IMR-90 (cell line): ENCODE measurements around the gene HARS1. TPM values are rescaled to one million over a fixed set of nuclear protein-coding genes. Genes with fewer than 3 reads are reported as not detected.

ENCODE experiments used
- ATAC-seq: fragments of 200-7000 bp; cut with Tn5 transposase; 2 replicates; pipeline ENCODE4 v1.9.1; 2020; ENCODE audit warnings: low read depth, mild to moderate bottlenecking, moderate library complexity
- BruUV-seq: library from RNA; stranded (reverse); fragments of 400-500 nt; replicated peaks from 2 replicates; lab custom pipeline; 2021; lab: Mats Ljungman, UMichigan
- CTCF ChIA-PET: fragments of 300-600 bp; formaldehyde crosslinking; extraction: SDS; loops from one replicate; lab custom pipeline; 2021; ENCODE audit warnings: antibody characterized with exemption; lab: Yijun Ruan, JAX
- POLR2A ChIA-PET: fragments of 300-600 bp; sonication (Branson Sonifier 250); formaldehyde crosslinking; loops from one replicate; lab custom pipeline; 2022; ENCODE audit warnings: antibody characterized with exemption; ENCODE audit not compliant: unreplicated experiment; lab: Charles Lee
- DNase-seq: peaks from one replicate; pipeline ENCODE4 v3.0.0; 2013
- H2AFZ ChIP-seq: replicated peaks from 2 replicates; pipeline ENCODE3; 2013; ENCODE audit warnings: low read length, mild to moderate bottlenecking; ENCODE audit not compliant: poor library complexity
- H2AK5ac ChIP-seq: 2 replicates; pipeline ENCODE4 v1.6.1; 2013; ENCODE audit warnings: low read depth, low read length, inconsistent platforms
- H2AK9ac ChIP-seq: replicated peaks from 2 replicates; pipeline ENCODE3; 2013; ENCODE audit warnings: mild to moderate bottlenecking, low read depth, low read length, moderate library complexity; ENCODE audit not compliant: poor library complexity
- H2BK120ac ChIP-seq: 2 replicates; pipeline ENCODE4 v1.6.1; 2013; ENCODE audit warnings: low read depth, low read length, inconsistent platforms
- H2BK15ac ChIP-seq: 3 replicates; pipeline ENCODE4 v1.6.1; 2013; ENCODE audit warnings: low read depth, low read length, inconsistent platforms
- H2BK20ac ChIP-seq: 2 replicates; pipeline ENCODE4 v1.6.1; 2013; ENCODE audit warnings: low read depth, mild to moderate bottlenecking, inconsistent platforms, low read length, moderate library complexity
- H2BK5ac ChIP-seq: 2 replicates; pipeline ENCODE4 v1.6.1; 2013; ENCODE audit warnings: mild to moderate bottlenecking, low read depth, low read length, inconsistent platforms; ENCODE audit not compliant: poor library complexity, severe bottlenecking
- H3K14ac ChIP-seq: replicated peaks from 2 replicates; pipeline ENCODE4 v1.6.1; 2013; ENCODE audit warnings: low read depth, low read length, inconsistent platforms
- H3K18ac ChIP-seq: 2 replicates; pipeline ENCODE4 v1.6.1; 2013; ENCODE audit warnings: low read depth, low read length, control low read depth
- H3K23ac ChIP-seq: 2 replicates; pipeline ENCODE4 v1.6.1; 2013; ENCODE audit warnings: low read depth, low read length, inconsistent platforms
- H3K27ac ChIP-seq: 2 replicates; pipeline ENCODE4 v1.5.1; 2013; ENCODE audit warnings: mild to moderate bottlenecking, control low read depth, low read length; ENCODE audit not compliant: insufficient read depth
- H3K27me3 ChIP-seq: 2 replicates; pipeline ENCODE4 v1.6.1; 2013; ENCODE audit warnings: low read length; ENCODE audit not compliant: control insufficient read depth, insufficient read depth
- H3K36me3 ChIP-seq: 2 replicates; pipeline ENCODE4 v1.6.1; 2013; ENCODE audit warnings: low read length, mixed read lengths; ENCODE audit not compliant: control insufficient read depth, insufficient read depth
- H3K4ac ChIP-seq: 2 replicates; pipeline ENCODE4 v1.6.1; 2013; ENCODE audit warnings: low read depth, low read length, inconsistent platforms
- H3K4me1 ChIP-seq: 2 replicates; pipeline ENCODE4 v1.6.1; 2013; ENCODE audit warnings: low read length, mixed read lengths; ENCODE audit not compliant: control insufficient read depth, insufficient read depth
- H3K4me2 ChIP-seq: 2 replicates; pipeline ENCODE4 v1.6.1; 2013; ENCODE audit warnings: low read depth, mild to moderate bottlenecking, control low read depth, low read length, moderate library complexity
- H3K4me3 ChIP-seq: 2 replicates; pipeline ENCODE4 v1.5.1; 2013; ENCODE audit warnings: low read depth, mild to moderate bottlenecking, control low read depth, low read length, moderate library complexity; ENCODE audit not compliant: insufficient read depth
- H3K56ac ChIP-seq: 2 replicates; pipeline ENCODE4 v1.6.1; 2013; ENCODE audit warnings: low read length, inconsistent platforms; ENCODE audit not compliant: insufficient read depth; ENCODE audit errors: extremely low read depth
- H3K79me1 ChIP-seq, 2 experiments: 2 replicates each; pipeline ENCODE4 v1.6.1; 2013; ENCODE audit warnings: low read length in 2 of 2, inconsistent platforms in 1 of 2, low read depth in 1 of 2
- H3K9ac ChIP-seq: 2 replicates; pipeline ENCODE4 v1.6.1; 2013; ENCODE audit warnings: low read depth, low read length, control low read depth
- H3K9me1 ChIP-seq: 2 replicates; pipeline ENCODE4 v1.6.1; 2013; ENCODE audit warnings: low read length, inconsistent platforms; ENCODE audit not compliant: insufficient read depth
- H3K9me3 ChIP-seq: 2 replicates; pipeline ENCODE4 v1.6.1; 2013; ENCODE audit warnings: low read length; ENCODE audit not compliant: control insufficient read depth, insufficient read depth
- H4K20me1 ChIP-seq: 2 replicates; pipeline ENCODE4 v1.6.1; 2013; ENCODE audit warnings: low read length, inconsistent platforms; ENCODE audit not compliant: insufficient read depth
- H4K5ac ChIP-seq: 2 replicates; pipeline ENCODE4 v1.6.1; 2013; ENCODE audit warnings: mild to moderate bottlenecking, low read depth, low read length, control low read depth
- H4K8ac ChIP-seq, 2 experiments: 2 replicates each; pipeline ENCODE4 v1.6.1; 2013; ENCODE audit warnings: low read depth in 2 of 2, low read length in 2 of 2, control low read depth in 1 of 2, inconsistent platforms in 1 of 2
- H4K91ac ChIP-seq: 2 replicates; pipeline ENCODE4 v1.6.1; 2013; ENCODE audit warnings: low read depth, low read length, inconsistent platforms; ENCODE audit not compliant: insufficient read depth
- BHLHE40 ChIP-seq: fragments of 150-350 bp; IDR thresholded peaks from 2 replicates; pipeline ENCODE4 v1.6.1; 2016; ENCODE audit warnings: mild to moderate bottlenecking, low read depth, low read length
- CEBPB ChIP-seq: IDR thresholded peaks from 2 replicates; pipeline ENCODE4 v1.6.1; 2012; ENCODE audit warnings: low read depth, low read length, improper control_type of control experiment
- CHD1 ChIP-seq: IDR thresholded peaks from 2 replicates; pipeline ENCODE4 v1.6.1; 2012; ENCODE audit warnings: low read depth, low read length, improper control_type of control experiment
- FOS ChIP-seq: fragments of 150-350 bp; IDR thresholded peaks from 2 replicates; pipeline ENCODE4 v1.6.1; 2016; ENCODE audit warnings: low read depth, low read length
- MAFK ChIP-seq: IDR thresholded peaks from 2 replicates; pipeline ENCODE4 v1.6.1; 2012; ENCODE audit warnings: low read depth, low read length, improper control_type of control experiment
- MAZ ChIP-seq: IDR thresholded peaks from 2 replicates; pipeline ENCODE4 v1.6.1; 2012; ENCODE audit warnings: low read depth, mild to moderate bottlenecking, low read length, improper control_type of control experiment, moderate library complexity, borderline replicate concordance
- MXI1 ChIP-seq: IDR thresholded peaks from 2 replicates; pipeline ENCODE4 v1.6.1; 2012; ENCODE audit warnings: low read depth, mild to moderate bottlenecking, low read length, moderate library complexity, borderline replicate concordance
- NFE2L2 ChIP-seq: fragments of 150-350 bp; IDR thresholded peaks from 2 replicates; pipeline ENCODE4 v1.6.1; 2016; ENCODE audit warnings: low read depth, mild to moderate bottlenecking, low read length
- POLR2A ChIP-seq: IDR thresholded peaks from 2 replicates; pipeline ENCODE4 v1.6.1; 2012; ENCODE audit warnings: mild to moderate bottlenecking, low read depth, low read length
- RAD21 ChIP-seq: IDR thresholded peaks from 2 replicates; pipeline ENCODE4 v1.6.1; 2012; ENCODE audit warnings: low read length, improper control_type of control experiment
- RCOR1 ChIP-seq: IDR thresholded peaks from 2 replicates; pipeline ENCODE4 v1.6.1; 2012; ENCODE audit warnings: mild to moderate bottlenecking, low read length, improper control_type of control experiment; ENCODE audit not compliant: insufficient replicate concordance
- RFX5 ChIP-seq: IDR thresholded peaks from 2 replicates; pipeline ENCODE4 v1.8.0; 2012; ENCODE audit warnings: low read depth, mild to moderate bottlenecking, low read length, moderate library complexity
- SMC3 ChIP-seq: fragments of 150-350 bp; IDR thresholded peaks from 2 replicates; pipeline ENCODE4 v1.6.1; 2016; ENCODE audit warnings: low read depth, mild to moderate bottlenecking, antibody characterized with exemption, low read length, moderate library complexity
- WGBS, 2 experiments: methylation state at CpG; one replicate each; pipeline versions ENCODE4 v1.1.5 to v1.1.7; 2013; ENCODE audit warnings: missing lambda C conversion rate in 2 of 2; ENCODE audit not compliant: insufficient read length in 1 of 2; ENCODE audit errors: extremely low coverage in 2 of 2; 5-methylcytosine and 5-hydroxymethylcytosine counted together
- dilution Hi-C: fragments of 300-500 bp; cut with HindIII; formaldehyde crosslinking; loops from one replicate; pipeline ENCODE4 v1.14.3; 2018; ENCODE audit warnings: low sequenced_read_pairs; ENCODE audit not compliant: unreplicated experiment
- in situ Hi-C: fragments of 300-500 bp; cut with MboI; formaldehyde crosslinking; loops from 3 replicates; pipeline ENCODE4 v1.14.3; 2019; ENCODE audit warnings: low sequenced_read_pairs, inconsistent platforms, mixed read lengths
- intact Hi-C: fragments of 100-400 bp; cut with micrococcal nuclease; formaldehyde crosslinking; loops from 2 replicates; pipeline ENCODE4 v1.10.0; 2022
- polyA plus RNA-seq, 3 experiments: library from polyadenylated mRNA; depleted of rRNA; stranded (reverse); fragments of >200 nt; gene quantifications; 2 replicates each; pipeline ENCODE4 v1.2.3, GENCODE V29; 2012; ENCODE audit warnings: low replicate concordance in 1 of 3
- total RNA-seq: library from RNA; depleted of rRNA; stranded (reverse); fragments of >200 nt; gene quantifications from 2 replicates; pipeline ENCODE4 v1.2.3, GENCODE V29; 2012
- TF ChIP-seq, protein P1 (sequence below): conservative IDR thresholded peaks from 2 replicates; pipeline ENCODE4 v1.5.1; 2012; ENCODE audit warnings: mild to moderate bottlenecking, low read depth, low read length, improper control_type of control experiment
- TF ChIP-seq, protein P2 (sequence below): fragments of 150-350 bp; IDR thresholded peaks from 2 replicates; pipeline ENCODE4 v1.6.1; 2017; ENCODE audit warnings: mild to moderate bottlenecking, antibody characterized with exemption, low read length, low read depth
- TF ChIP-seq, protein P3 (sequence below): fragments of 150-350 bp; IDR thresholded peaks from 2 replicates; pipeline ENCODE4 v1.6.1; 2016; ENCODE audit warnings: low read depth, mild to moderate bottlenecking, low read length, moderate library complexity, borderline replicate concordance

Gene HARS1
- total and polyA plus RNA-seq, 2 of the 4 experiments (the other 2 are of a cell fraction) = 97.6 to 141 TPM

DNA sequence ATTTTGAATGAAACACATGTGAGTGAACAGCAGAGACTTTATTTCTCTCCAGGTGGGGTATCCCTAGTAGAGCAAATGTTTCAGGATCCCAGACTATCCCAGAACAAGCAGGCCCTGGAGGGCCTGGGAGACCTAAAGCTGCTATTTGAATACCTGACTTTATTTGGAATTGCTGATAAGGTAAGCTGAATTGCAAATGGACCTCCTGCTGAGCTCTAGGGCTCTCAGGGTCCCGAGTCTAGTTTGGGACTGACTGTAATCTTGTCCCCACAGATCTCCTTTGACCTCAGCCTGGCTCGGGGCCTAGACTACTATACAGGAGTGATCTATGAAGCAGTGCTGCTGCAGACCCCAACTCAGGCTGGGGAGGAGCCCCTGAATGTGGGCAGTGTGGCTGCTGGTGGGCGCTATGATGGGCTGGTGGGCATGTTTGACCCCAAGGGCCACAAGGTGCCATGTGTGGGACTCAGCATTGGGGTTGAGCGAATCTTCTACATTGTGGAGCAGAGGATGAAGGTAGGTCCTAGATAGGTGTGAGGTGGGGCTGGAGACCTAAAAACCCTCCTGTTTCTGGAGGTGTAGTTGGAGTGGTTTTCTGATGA lies 5.8 kb upstream of the HARS1 start:
- ChIA-PET POLR2A (no interaction called here), CTCF (no interaction called here)
- H3K56ac ChIP-seq = no peak overlapping the region
- H3K23ac ChIP-seq = no peak overlapping the region
- intact Hi-C loops (loop anchor here (10.0 kb wide), 1 partner anchor 452 kb away; no protein-coding TSS in a partner anchor), in situ Hi-C loops (loop anchor here (25.0 kb wide), 1 partner anchor 890 kb away; no protein-coding TSS in a partner anchor), dilution Hi-C loops (no loop called here)
- no peak overlapping the region for H3K14ac ChIP-seq
- no peak overlapping the region for H3K4me3 ChIP-seq
- no peak overlapping the region for H4K5ac ChIP-seq
- WGBS, 2 experiments = no CpG with 5 or more reads among the region's 4 CpGs
- no peak overlapping the region for H3K27ac ChIP-seq
- no peak overlapping the region for H2AK5ac ChIP-seq
- peaks cover 38 to 47% of the 10 kb centered on the region in 2 experiments for H3K79me1 ChIP-seq
- H3K18ac ChIP-seq = no peak overlapping the region
- H3K4ac ChIP-seq = no peak overlapping the region
- H2BK5ac ChIP-seq = no peak overlapping the region
- H3K9me3 ChIP-seq = no peaks in the 10 kb centered on the region
- no peak overlapping the region for H3K4me2 ChIP-seq
- DNase-seq (no peak), ATAC-seq (no peak)
- H2AK9ac ChIP-seq = no peak overlapping the region
- H3K4me1 ChIP-seq = peaks cover 3% of the 10 kb centered on the region; the same call in 1 of the 2 replicates
- BruUV-seq = no TSS peak
- no peak overlapping the region for H2BK20ac ChIP-seq
- H3K9me1 ChIP-seq = 0 out of 2 replicates have a peak, but pooled peaks cover 3% of the 10 kb centered on the region
- no peak for TF ChIP-seq MAFK
- TF ChIP-seq RAD21 = no peak
- no peak for TF ChIP-seq NFE2L2
- no peak for TF ChIP-seq RCOR1
- TF ChIP-seq, protein P1, sequence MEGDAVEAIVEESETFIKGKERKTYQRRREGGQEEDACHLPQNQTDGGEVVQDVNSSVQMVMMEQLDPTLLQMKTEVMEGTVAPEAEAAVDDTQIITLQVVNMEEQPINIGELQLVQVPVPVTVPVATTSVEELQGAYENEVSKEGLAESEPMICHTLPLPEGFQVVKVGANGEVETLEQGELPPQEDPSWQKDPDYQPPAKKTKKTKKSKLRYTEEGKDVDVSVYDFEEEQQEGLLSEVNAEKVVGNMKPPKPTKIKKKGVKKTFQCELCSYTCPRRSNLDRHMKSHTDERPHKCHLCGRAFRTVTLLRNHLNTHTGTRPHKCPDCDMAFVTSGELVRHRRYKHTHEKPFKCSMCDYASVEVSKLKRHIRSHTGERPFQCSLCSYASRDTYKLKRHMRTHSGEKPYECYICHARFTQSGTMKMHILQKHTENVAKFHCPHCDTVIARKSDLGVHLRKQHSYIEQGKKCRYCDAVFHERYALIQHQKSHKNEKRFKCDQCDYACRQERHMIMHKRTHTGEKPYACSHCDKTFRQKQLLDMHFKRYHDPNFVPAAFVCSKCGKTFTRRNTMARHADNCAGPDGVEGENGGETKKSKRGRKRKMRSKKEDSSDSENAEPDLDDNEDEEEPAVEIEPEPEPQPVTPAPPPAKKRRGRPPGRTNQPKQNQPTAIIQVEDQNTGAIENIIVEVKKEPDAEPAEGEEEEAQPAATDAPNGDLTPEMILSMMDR = no peak
- no peak for TF ChIP-seq BHLHE40
- TF ChIP-seq MAZ = no peak
- TF ChIP-seq MXI1 = no peak
- no peak for TF ChIP-seq CEBPB
- TF ChIP-seq, protein P2, sequence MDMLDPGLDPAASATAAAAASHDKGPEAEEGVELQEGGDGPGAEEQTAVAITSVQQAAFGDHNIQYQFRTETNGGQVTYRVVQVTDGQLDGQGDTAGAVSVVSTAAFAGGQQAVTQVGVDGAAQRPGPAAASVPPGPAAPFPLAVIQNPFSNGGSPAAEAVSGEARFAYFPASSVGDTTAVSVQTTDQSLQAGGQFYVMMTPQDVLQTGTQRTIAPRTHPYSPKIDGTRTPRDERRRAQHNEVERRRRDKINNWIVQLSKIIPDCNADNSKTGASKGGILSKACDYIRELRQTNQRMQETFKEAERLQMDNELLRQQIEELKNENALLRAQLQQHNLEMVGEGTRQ = no peak
- no peak for TF ChIP-seq SMC3
- no peak for TF ChIP-seq POLR2A
- TF ChIP-seq CHD1 = no peak
- TF ChIP-seq FOS = no peak
- no peak for TF ChIP-seq RFX5
- TF ChIP-seq, protein P3, sequence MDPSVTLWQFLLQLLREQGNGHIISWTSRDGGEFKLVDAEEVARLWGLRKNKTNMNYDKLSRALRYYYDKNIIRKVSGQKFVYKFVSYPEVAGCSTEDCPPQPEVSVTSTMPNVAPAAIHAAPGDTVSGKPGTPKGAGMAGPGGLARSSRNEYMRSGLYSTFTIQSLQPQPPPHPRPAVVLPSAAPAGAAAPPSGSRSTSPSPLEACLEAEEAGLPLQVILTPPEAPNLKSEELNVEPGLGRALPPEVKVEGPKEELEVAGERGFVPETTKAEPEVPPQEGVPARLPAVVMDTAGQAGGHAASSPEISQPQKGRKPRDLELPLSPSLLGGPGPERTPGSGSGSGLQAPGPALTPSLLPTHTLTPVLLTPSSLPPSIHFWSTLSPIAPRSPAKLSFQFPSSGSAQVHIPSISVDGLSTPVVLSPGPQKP = no peak
- no peak overlapping the region for H2BK15ac ChIP-seq
- H2AFZ ChIP-seq = no peak overlapping the region
- H3K36me3 ChIP-seq = peaks cover 45% of the 10 kb centered on the region
- H3K27me3 ChIP-seq = no peaks in the 10 kb centered on the region
- no peak overlapping the region for H4K8ac ChIP-seq
- H2BK120ac ChIP-seq = no peak overlapping the region
- H3K9ac ChIP-seq = no peak overlapping the region
- H4K91ac ChIP-seq = no peak overlapping the region
- H4K20me1 ChIP-seq = no peaks in the 10 kb centered on the region
